HG02610 (cell line): Measurements from ENCODE around the gene BCL2.
A peak's percentile ranks its signal among the peaks of the same experiment; 100 is the strongest.

Experiments used
- ATAC-seq: cut with Tn5 transposase; IDR thresholded peaks from one replicate; pipeline ENCODE4 v1.9.1; 2021; ENCODE audit warnings: mild to moderate bottlenecking, moderate library complexity; ENCODE audit not compliant: unreplicated experiment

The BCL2 gene

GRCh38 chr18:63148449-63149301 is 170.9 kb downstream of the BCL2 start:
- ATAC-seq: no peak

GRCh38 chr18:63147973-63148372 is 171.6 kb downstream of the BCL2 start:
- no peak for ATAC-seq

DNA sequence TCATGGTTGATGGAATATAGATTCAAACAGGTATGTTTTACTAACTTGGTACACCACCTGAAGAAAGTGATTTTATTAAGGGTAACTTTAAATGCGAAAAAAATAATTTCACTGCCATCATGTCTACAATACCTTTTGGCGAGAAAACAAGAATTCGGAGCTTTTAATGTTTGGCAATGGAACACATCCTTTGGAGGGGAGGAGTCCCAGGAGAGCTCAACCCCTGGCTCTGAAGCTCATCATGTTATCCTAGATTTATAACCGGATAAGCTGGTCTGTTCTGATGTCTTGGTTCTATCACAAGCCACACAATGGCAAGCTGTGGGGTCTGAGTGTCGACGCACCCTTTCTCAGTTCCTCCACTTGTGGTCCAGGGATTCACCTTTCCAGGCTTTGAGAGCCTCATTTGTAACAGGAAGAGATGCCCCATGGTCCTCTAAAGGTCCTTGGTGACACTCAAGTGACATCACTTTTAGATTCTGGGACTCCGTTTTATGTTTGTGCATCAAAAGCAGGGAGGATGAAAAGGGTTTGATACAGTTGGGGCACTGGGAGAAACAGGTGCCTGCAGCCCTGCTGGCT is 172.7 kb downstream of the BCL2 start:
- ATAC-seq: peak; percentile 26

- no peak for ATAC-seq
These were observed 173.6 kb downstream of the BCL2 start for GRCh38 chr18:63145851-63146555.

- no peak for ATAC-seq
These were observed 174.3 kb downstream of the BCL2 start for GRCh38 chr18:63145166-63145850.

DNA sequence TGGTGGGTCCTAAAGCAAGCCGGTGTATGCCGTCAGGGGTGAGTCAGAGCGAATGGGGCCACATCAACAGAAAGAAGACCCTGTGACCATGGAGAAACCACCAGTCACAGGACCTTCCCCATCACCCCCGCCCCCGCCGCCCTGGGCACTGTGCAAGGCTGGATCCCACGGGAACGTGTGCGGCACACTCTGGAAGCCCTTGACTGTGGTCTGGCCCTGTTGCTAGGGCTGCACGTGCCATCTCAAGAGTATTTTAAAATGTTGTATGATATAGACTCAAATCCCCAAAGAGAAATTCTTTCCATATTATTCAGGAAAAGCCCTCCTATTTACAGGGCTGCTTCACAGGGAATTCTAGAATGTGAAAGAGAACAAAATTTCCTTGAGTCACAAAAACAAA is 174.8 kb downstream of the BCL2 start:
- no peak for ATAC-seq

DNA sequence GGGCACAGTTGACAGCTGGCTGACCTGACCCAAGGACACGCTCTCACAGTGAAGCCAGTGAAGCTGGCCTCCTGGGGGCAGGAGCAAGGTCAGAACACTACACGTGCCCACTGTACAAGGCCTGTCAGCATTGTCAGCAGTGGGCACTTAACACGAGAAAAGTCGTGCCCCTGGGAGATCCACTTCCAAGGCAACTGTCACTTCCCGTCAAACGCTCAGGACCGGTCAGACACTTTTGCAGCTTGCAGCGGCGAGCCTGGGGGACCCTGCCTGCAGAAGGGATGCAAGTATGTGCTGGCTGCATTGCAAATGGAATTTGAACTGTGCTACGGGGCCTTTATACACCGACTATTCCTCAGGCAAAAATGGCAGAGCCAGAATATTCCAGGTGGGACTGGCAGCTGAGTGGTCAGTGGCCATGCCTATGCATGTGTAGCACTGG is 176.2 kb downstream of the BCL2 start:
- no peak for ATAC-seq

GRCh38 chr18:63142594-63143225 is 176.9 kb downstream of the BCL2 start:
- no peak for ATAC-seq

DNA sequence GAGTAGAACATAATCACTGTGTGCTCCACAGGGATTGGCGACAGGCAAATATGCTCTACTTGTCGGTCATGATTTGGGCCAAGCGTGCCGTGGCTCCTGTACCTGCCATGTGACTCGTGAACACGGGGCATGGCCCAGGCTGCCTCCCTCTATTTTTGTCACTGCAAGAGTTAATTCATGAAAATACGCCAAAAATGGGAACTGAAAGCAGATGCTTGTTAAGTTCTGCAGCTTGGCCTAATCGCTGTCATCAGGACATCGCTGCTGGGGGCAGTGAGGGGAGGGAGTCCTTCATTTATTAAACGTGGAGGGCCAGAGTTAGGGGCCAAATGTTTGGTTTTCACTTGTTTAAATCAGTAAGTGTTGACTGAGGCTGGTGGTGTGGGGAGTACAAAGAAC is 177.8 kb downstream of the BCL2 start:
- ATAC-seq: peak; percentile 45

DNA sequence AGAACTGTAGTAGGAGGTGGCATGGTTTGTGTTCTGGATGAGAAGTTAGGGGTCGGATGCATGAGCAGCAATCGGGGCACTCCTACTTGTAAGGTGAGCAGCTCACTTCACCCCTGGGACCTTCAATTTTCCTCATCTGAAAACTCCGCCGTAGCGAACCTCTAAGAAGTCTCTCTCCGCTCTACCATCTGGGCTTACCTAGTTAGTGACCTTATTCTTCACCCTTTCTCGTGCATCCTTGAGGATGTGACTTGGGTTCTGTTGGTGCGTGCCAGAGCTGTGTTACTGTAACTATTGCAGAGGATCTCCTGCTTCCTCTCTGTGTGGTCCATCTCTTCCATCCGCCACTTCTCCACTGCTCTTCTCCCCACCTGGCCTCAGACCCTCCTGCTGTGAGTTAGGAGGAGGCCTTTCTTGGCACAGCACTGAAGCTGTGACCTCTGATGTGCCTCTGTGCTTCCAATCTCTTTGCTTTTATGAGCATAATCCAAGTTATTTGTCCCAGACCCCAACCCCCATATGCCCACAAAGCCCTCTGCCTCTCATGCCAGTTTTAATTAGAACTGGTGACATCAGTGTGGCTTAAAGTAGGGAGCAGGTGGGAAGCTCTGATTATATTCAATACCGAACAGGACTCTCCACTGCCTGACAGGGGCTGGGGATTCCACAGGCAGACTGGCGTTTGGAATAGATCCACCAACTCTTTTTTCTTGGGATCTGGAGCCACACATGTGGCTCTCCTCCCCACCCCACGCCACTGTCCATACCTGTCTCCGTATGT is 178.4 kb downstream of the BCL2 start:
- ATAC-seq: no peak

DNA sequence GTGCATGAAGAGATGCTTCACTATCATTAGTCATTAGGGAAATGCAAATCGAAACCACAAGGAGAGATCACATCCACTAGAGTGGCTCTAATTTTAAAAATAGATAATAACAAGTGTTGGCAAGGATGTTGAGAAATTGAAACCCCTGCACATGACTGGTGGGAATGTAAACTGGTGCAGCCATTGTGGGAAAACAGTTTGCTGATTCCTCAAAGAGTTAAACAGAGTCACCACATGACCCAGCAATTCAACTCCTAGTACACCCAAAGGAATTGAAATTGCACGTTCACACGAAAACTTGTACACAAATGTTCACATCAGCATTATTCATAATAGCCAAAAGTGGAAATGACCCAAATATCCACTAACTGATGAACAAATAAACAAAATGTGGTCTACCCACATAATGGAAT is 179.5 kb downstream of the BCL2 start:
- no peak for ATAC-seq

GRCh38 chr18:63138436-63139340 is 180.9 kb downstream of the BCL2 start:
- peak; percentile 47 for ATAC-seq

DNA sequence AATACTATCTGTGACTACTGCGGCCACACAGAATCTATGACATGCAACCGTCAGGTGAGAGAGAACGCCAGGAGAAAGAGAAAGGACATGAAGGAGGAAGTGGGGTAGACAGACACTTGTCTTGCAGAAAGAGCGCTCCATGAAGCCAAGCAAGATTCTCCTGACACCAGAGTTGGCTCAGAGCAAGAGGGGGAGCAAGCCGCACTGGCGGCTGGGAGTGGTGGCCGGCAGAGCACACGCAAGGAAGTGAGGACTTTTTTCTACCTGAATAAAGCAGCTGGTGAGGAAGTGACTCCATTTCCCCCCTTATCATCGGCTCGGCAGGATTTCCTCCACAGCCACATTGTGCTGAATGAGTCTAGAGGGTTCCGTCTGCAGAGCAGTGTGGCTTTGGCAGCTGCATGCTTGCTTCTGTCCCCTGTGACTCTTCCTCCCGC is 181.6 kb downstream of the BCL2 start:
- ATAC-seq: peak; percentile 17

DNA sequence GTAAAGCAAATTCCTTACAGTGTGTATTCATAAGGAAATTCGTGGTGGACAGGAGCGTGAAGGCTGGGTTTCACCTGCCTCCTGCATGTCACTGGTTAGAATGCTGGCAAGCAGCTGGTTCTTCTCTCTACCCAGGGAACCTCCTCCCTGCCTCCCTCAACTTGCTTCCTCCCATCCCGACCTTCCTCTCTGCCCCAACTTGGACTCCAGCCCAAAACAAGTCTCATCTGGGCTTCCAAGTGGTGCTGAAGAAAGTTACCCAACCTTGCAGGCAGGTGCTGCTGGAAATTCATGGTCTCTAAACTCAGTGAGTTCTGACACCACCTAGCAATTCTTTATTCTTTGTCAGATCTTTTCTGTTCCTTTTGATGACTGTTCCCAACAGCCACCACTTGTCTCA is 184.5 kb downstream of the BCL2 start:
- no peak for ATAC-seq

DNA sequence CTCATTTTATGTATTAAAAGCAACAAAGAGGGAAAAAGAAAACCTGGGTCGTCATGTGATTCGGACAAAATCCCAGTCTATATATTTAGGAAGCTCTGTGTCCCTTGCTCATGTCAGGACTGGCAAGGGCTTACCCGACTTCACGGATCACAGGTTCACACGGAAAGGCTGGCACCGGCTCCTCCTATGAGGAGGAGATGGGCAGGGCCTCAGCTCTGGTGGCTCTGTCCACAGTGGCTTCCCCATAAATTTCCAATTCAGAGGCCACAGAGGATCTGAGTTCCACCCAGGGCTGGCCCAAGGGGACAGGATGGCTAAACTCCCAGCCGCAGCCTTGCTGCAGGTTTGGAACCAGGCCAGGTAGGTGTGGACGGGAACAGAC is 186.8 kb downstream of the BCL2 start:
- no peak for ATAC-seq

DNA sequence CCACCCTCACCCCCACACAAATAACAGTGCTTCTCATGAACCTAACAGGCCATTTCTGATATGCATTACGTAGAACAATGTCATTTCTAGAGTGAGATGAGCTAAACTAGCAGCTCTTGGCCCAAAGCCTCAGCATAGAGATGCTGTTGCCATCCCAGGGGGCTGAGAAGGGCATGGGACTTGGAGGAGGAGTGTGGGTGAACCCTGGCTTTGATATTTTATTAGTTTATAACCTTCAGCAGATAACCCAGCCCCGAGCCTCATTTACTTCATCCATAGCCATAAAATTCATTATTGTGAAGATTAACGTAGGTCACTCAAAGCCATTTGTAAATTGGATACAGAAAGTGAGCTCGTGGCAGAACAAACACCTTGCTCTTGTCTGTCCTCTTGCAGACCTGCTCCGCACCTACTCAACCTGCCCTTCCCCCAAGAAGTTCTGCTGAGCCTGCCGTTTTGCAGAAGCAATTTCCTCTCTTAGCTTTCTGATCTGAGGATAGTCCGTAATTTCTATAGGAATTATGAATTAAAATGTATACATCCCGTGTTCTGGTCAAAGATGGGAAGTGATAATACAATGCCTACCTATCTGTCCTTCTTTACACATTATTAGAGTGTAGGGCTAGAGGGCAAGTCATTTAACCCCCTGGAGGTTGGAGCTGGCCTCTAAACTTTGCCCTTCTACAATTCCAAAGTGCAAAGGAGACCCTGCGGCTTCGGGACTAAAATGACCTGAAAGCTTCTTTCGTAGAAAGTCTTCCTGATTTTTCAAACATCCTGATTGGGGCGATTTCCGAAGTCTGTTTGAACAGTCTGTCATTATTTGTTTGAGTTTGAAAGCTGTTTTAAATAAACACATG is 187.4 kb downstream of the BCL2 start:
- no peak for ATAC-seq

DNA sequence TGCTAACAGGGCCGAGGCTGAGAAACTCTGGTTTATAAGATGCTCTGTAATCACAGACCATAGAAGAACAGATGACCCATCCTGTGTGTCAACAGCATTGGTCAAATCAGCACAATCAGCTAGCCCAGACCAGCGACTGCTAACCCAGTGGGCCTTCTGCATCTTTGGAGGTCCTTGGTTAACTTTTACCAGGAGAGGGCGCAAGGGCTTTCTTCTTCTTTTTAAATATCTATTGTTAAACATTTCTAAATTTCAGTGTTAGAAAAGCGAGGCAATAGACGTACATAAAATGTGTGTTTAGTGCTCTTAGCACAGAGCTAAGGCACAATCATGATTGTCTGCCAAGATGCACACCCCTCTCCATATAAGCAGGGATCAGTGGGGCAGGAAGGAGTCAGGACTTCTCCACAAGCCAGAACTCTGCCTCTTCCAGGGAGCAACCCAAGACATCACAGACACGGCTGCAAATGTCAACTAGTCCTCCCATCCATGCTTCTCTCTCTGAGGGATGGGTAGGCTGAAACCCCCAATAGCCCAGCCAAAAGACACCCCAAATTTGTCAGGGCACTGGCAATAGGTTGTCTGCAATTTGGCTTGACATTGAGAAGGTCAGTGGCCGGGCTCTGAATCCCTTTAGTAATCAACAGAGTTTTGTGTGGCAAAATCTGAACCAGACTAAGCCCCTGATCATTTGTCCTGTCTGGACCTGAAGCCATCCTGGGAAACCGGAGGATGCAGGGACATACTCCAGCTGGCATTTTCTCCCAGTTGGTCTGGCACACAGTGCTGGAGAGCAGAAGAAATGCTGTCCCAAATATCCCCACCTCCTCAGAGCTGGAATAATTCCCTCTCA is 188.2 kb downstream of the BCL2 start:
- ATAC-seq: no peak
